Stomach (tissue), 9 donors: ENCODE data around the gene TBCD. TPM values are rescaled to one million over a fixed set of nuclear protein-coding genes. Genes with fewer than 3 reads are reported as not detected.

Experiments
- DNase-seq, 2 donors: peaks; one replicate each; pipeline versions ENCODE4 v3.0.0 to v3.0.0-alpha.2; 2013 to 2019
- H3K27ac ChIP-seq, 5 donors: fragments of 200-600 bp in 4 of 5; sonication (generic) in 4 of 5; one replicate each; pipeline ENCODE4 v1.5.1; 2013 to 2019; ENCODE audit warnings: mild to moderate bottlenecking in 1 of 5, moderate library complexity in 1 of 5
- H3K27me3 ChIP-seq, 3 donors: fragments of 200-600 bp; sonication (generic); one replicate each; pipeline ENCODE4 v1.5.1; 2017 to 2019; ENCODE audit warnings: mixed run types in 1 of 3
- H3K36me3 ChIP-seq, 4 donors: fragments of 200-600 bp; sonication (generic); 1 replicate in 3 of 4; 2 replicates in 1 of 4; pipeline ENCODE4 v1.5.1; 2016 to 2019
- H3K4me1 ChIP-seq, 4 donors: fragments of 200-600 bp; sonication (generic); one replicate each; pipeline ENCODE4 v1.5.1; 2016 to 2019
- H3K4me3 ChIP-seq, 4 donors: fragments of 200-600 bp; sonication (generic) in 3 of 4; one replicate each; pipeline ENCODE4 v1.5.1; 2016 to 2019; ENCODE audit warnings: mild to moderate bottlenecking in 1 of 4
- H3K9me3 ChIP-seq, 4 donors: fragments of 200-600 bp; sonication (generic); one replicate each; pipeline ENCODE4 v1.5.1; 2016 to 2019
- EP300 ChIP-seq: sonication (generic); formaldehyde crosslinking; IDR thresholded peaks from one replicate; pipeline ENCODE4 v1.6.1; 2017; ENCODE audit warnings: antibody characterized with exemption
- POLR2A ChIP-seq, 4 donors: fragments of 450-650 bp; IDR thresholded peaks; one replicate each; pipeline ENCODE4 v1.6.1; 2016; ENCODE audit warnings: antibody characterized with exemption in 4 of 4, control low read depth in 2 of 4, mild to moderate bottlenecking in 1 of 4, moderate library complexity in 1 of 4
- POLR2AphosphoS5 ChIP-seq, 3 donors: sonication (generic); formaldehyde crosslinking; IDR thresholded peaks; one replicate each; pipeline ENCODE4 v1.6.1; 2016; ENCODE audit warnings: antibody characterized with exemption in 3 of 3
- WGBS, 5 donors: extraction: QIAGEN DNeasy Blood & Tissue Kit in 3 of 5; methylation state at CpG; one replicate each; pipeline versions ENCODE4 v1.1.5 to v1.1.7; 2013 to 2018; 5-methylcytosine and 5-hydroxymethylcytosine counted together
- intact Hi-C: fragments of 100-400 bp; cut with DNase I; formaldehyde crosslinking; loops from one replicate; pipeline ENCODE4 v1.15.1; 2023; ENCODE audit warnings: low total_unique reads
- polyA plus RNA-seq, 3 donors: library from polyadenylated mRNA; stranded (reverse); fragments of 200-250 nt; gene quantifications; one replicate each; pipeline ENCODE4 v1.2.3, GENCODE V29; 2013
- total RNA-seq, 5 donors: library from RNA; depleted of rRNA; stranded (reverse); fragments of >200 nt; gene quantifications; one replicate each; pipeline versions ENCODE4 v1.1.0 to v1.2.3, GENCODE V29; 2014 to 2016
- TF ChIP-seq, protein P1 (sequence below), 7 experiments: fragments of 450-650 bp in 4 of 7; fragments of 200-600 bp in 3 of 7; sonication (generic) in 3 of 7; IDR thresholded peaks; one replicate each; pipeline ENCODE4 v1.5.1; 2016 to 2019; ENCODE audit warnings: antibody characterized with exemption in 7 of 7, control low read depth in 2 of 7, mild to moderate bottlenecking in 1 of 7
- donor health status: healthy with polysubstance abuse.
- donor health status: Bipolar disorder and iron deficiency.
- donor health status: healthy.

Gene TBCD
- total and polyA plus RNA-seq, 8 donors: 51.2 to 155 (median 101) TPM

- 28 to 66% (median 52%) methylated on average over 35 to 39 of the region's 39 CpGs for WGBS, 5 donors
- TF ChIP-seq, protein P1, sequence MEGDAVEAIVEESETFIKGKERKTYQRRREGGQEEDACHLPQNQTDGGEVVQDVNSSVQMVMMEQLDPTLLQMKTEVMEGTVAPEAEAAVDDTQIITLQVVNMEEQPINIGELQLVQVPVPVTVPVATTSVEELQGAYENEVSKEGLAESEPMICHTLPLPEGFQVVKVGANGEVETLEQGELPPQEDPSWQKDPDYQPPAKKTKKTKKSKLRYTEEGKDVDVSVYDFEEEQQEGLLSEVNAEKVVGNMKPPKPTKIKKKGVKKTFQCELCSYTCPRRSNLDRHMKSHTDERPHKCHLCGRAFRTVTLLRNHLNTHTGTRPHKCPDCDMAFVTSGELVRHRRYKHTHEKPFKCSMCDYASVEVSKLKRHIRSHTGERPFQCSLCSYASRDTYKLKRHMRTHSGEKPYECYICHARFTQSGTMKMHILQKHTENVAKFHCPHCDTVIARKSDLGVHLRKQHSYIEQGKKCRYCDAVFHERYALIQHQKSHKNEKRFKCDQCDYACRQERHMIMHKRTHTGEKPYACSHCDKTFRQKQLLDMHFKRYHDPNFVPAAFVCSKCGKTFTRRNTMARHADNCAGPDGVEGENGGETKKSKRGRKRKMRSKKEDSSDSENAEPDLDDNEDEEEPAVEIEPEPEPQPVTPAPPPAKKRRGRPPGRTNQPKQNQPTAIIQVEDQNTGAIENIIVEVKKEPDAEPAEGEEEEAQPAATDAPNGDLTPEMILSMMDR (IDR thresholded peaks at IDR 0.05): peak in 1 of 7 experiments; percentile 18
- TF ChIP-seq POLR2A (IDR thresholded peaks at IDR 0.05): peak in 1 of 4 donors; percentile 21
- peak in 2 of 3 donors; percentile 54 to 72 for TF ChIP-seq POLR2AphosphoS5 (IDR thresholded peaks at IDR 0.05)
- TF ChIP-seq EP300: no peak
- peaks cover 34 to 95% (median 78%) of the 10 kb centered on the region in 4 donors for H3K4me1 ChIP-seq
- H3K9me3 ChIP-seq: no peaks in the 10 kb centered on the region
- DNase-seq: peak; percentile 89 to 90
- peaks cover 0 to 5% (median 0%) of the 10 kb centered on the region in 4 donors for H3K36me3 ChIP-seq
- intact Hi-C loops: no loop called here
- H3K27me3 ChIP-seq: no peaks in the 10 kb centered on the region
- H3K4me3 ChIP-seq: peak overlapping the region in 3 of 4 donors; percentile 12 to 16 (median 12)
- peak overlapping the region; percentile 81 to 91 (median 87) for H3K27ac ChIP-seq
Measured at GRCh38 chr17:82882715-82883418, 131.0 kb downstream of the TBCD start.

DNA sequence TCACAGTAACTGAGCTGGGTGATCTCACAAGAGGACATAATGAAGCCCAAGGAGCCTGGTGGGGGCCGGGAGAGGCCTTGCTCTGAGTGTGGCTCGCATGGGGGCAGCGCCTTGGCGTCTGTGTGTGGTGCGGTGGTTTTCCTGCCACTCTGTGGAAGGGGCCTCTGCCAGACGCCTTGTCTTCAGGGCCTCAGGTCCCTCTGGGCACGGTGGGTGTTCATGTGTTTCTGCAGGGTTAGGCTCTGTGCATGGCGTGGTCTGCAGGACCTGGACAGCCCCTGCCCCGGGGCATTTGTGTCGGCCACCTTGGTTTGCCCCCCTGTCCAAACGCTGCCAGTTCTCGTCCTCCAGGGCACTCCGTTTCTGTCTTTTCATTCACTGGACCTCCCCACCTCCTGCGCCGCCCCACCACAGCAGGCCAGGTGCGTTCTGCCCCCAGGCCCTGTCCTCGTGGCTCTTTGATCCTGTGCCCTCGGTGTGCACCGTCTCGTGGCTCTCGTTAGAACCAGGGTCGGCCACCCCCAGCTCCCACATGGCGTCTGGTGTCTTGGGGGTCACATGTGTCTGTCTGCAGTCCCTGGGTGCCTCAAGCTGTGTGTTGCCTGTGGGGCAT lies 131.7 kb downstream of the TBCD start:
- no peak for DNase-seq
- peaks cover 0 to 5% (median 0%) of the 10 kb centered on the region in 4 donors for H3K36me3 ChIP-seq
- no peaks in the 10 kb centered on the region for H3K27me3 ChIP-seq
- H3K9me3 ChIP-seq: no peaks in the 10 kb centered on the region
- peak overlapping the region in 1 of 4 donors; percentile 12 for H3K4me3 ChIP-seq
- H3K27ac ChIP-seq: peak overlapping the region; percentile 81 to 91 (median 87)
- intact Hi-C loops: no loop called here
- peaks cover 39 to 95% (median 82%) of the 10 kb centered on the region in 4 donors for H3K4me1 ChIP-seq
- 50 to 66% (median 63%) methylated on average over 19 to 23 of the region's 23 CpGs for WGBS, 5 donors
- TF ChIP-seq POLR2A (IDR thresholded peaks at IDR 0.05) (no peak), EP300 (no peak), POLR2AphosphoS5 (IDR thresholded peaks at IDR 0.05) (no peak)
- TF ChIP-seq, protein P1 (IDR thresholded peaks at IDR 0.05): no peak

- Histone ChIP-seq H3K27ac (peak overlapping the region; percentile 53 to 91 (median 87)), H3K4me1 (peaks cover 47 to 93% (median 79%) of the 10 kb centered on the region in 4 donors)
Measured at GRCh38 chr17:82884341-82884969, 132.6 kb downstream of the TBCD start.

More at GRCh38 chr17:82884341-82884969, 132.6 kb downstream of the TBCD start:
- Histone ChIP-seq H3K9me3 (no peaks in the 10 kb centered on the region), H3K36me3 (peaks cover 0 to under 1% (median 0%) of the 10 kb centered on the region in 4 donors), H3K27me3 (no peaks in the 10 kb centered on the region), H3K4me3 (no peak overlapping the region)
- TF ChIP-seq EP300 (no peak), POLR2A (IDR thresholded peaks at IDR 0.05) (no peak), POLR2AphosphoS5 (IDR thresholded peaks at IDR 0.05) (no peak)
- TF ChIP-seq, protein P1 (IDR thresholded peaks at IDR 0.05): no peak
- DNase-seq: peak in 1 of 2 donors; percentile 56
- intact Hi-C loops: no loop called here
- WGBS, 5 donors: 72 to 78% (median 75%) methylated on average over 18 to 25 of the region's 25 CpGs
